ENCODE data around the gene PRAC1. TPM values are rescaled to one million over a fixed set of nuclear protein-coding genes. Genes with fewer than 3 reads are reported as not detected.

PRAC1 gene
- total and polyA plus RNA-seq, 8 donors: not detected

DNA sequence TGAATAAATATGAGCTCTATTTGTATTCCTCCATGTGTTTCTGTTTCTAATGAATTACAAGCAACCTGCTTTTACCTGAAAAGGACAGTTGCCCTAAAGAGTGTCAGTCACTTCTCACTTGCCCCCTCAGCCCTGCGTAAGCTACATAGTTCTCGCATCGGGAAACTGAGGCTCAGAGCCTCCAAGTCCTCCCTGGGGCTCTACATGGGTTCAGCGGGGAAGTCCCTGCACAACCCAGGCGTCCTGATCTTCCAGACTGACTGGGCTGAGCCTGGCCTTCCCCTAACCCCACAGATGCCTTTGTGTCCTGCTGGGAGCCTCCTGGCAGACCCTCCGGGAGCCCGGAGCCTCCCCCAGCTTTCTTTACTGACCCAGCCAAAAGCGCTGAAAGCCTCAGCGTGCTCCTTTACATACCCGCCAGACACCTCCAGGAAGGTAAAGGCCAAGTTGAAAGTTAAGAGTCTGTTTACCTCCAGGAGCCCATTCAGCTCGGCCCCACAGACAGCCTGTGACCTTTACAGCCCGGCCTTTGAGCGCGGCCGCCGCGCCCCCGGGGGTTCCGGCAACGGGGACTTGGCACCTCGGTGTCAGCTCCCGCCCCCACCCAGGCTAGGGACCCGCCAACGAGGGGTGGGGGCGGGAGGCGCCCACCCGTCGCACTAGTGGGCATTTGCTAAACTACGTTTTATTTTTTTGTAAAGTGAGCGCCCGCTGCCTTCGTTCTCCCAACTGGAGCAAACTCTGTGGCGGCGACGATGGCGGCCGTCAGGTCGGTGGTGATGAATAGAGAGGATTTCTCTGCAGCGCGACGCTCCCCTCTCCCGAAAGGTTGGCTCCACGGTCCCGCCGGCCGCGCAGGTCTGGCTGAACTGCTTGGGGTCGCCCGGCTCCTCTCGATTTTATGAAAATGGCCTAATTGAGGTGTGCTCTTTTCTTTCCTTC, 10.6 kb upstream of the PRAC1 start:
- intact Hi-C loops (cut with DNase I; ENCODE audit: low total_unique reads): no loop called here
- TF ChIP-seq, protein P1, sequence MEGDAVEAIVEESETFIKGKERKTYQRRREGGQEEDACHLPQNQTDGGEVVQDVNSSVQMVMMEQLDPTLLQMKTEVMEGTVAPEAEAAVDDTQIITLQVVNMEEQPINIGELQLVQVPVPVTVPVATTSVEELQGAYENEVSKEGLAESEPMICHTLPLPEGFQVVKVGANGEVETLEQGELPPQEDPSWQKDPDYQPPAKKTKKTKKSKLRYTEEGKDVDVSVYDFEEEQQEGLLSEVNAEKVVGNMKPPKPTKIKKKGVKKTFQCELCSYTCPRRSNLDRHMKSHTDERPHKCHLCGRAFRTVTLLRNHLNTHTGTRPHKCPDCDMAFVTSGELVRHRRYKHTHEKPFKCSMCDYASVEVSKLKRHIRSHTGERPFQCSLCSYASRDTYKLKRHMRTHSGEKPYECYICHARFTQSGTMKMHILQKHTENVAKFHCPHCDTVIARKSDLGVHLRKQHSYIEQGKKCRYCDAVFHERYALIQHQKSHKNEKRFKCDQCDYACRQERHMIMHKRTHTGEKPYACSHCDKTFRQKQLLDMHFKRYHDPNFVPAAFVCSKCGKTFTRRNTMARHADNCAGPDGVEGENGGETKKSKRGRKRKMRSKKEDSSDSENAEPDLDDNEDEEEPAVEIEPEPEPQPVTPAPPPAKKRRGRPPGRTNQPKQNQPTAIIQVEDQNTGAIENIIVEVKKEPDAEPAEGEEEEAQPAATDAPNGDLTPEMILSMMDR (IDR thresholded peaks at IDR 0.05): no peak
- TF ChIP-seq POLR2AphosphoS5 (IDR thresholded peaks at IDR 0.05) (no peak), POLR2A (IDR thresholded peaks at IDR 0.05) (no peak), EP300 (IDR thresholded peaks at IDR 0.05) (no peak)
- Histone ChIP-seq H3K36me3 (no peaks in the 10 kb centered on the region), H3K4me3 (peak overlapping the region in 1 of 4 donors; percentile 12), H3K27me3 (peaks cover 38 to 100% (median 95%) of the 10 kb centered on the region in 3 donors), H3K4me1 (peaks cover 8 to 34% (median 21%) of the 10 kb centered on the region in 4 donors), H3K9me3 (no peaks in the 10 kb centered on the region), H3K27ac (no peak overlapping the region)
- no peak for DNase-seq
- 3 to 10% (median 5%) methylated on average over 32 to 50 of the region's 50 CpGs for WGBS, 5 donors

DNA sequence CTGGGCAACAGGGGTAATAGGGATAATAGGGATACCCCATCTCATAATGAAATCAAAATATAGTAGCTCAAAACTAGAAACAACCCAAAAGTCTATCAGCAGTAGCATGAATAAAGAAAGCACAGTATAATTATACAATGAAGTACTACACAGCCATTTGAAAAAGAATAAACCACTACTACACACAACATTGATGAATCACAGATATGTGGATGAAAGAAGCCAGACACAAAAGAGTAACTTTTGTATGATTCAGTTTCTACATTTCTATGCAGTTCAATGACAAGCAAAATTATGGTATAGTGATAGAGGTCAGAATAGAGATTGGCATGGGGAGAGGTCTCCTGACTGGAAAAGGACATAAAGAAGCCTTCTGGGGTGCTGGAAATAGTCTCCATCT, 9.0 kb upstream of the PRAC1 start:
- Histone ChIP-seq H3K36me3 (no peaks in the 10 kb centered on the region), H3K4me1 (peaks cover 8 to 34% (median 21%) of the 10 kb centered on the region in 4 donors), H3K9me3 (no peaks in the 10 kb centered on the region), H3K4me3 (no peak overlapping the region), H3K27ac (no peak overlapping the region), H3K27me3 (peaks cover 42 to 100% (median 97%) of the 10 kb centered on the region in 3 donors)
- no peak for DNase-seq
- intact Hi-C loops (cut with DNase I; ENCODE audit: low total_unique reads): no loop called here
- TF ChIP-seq POLR2AphosphoS5 (IDR thresholded peaks at IDR 0.05) (no peak), POLR2A (IDR thresholded peaks at IDR 0.05) (no peak), EP300 (IDR thresholded peaks at IDR 0.05) (no peak)
- TF ChIP-seq, protein P1 (IDR thresholded peaks at IDR 0.05): no peak

DNA sequence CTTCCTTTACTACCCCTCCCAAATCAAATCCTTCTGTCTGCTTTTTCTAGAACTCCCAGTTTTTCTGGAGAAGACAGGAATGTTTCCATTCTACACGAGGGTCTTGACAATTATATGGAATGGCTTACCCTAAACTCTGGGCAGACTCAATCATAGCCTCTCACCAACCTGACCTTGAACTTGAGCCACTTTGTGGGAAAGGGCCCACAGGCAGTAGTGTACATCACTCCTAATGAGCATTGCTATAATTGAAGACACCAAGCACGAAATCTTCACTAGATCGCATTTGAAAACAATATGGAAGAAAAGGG, 7.9 kb upstream of the PRAC1 start:
- H3K4me1 ChIP-seq: peaks cover 13 to 39% (median 25%) of the 10 kb centered on the region in 4 donors
- H3K27ac ChIP-seq: no peak overlapping the region
- no peaks in the 10 kb centered on the region for H3K36me3 ChIP-seq
- no peaks in the 10 kb centered on the region for H3K9me3 ChIP-seq
- 28 to 42% (median 35%) methylated on average over 3 of the region's 3 CpGs for WGBS, 5 donors
- TF ChIP-seq POLR2A (IDR thresholded peaks at IDR 0.05) (no peak), EP300 (IDR thresholded peaks at IDR 0.05) (no peak), POLR2AphosphoS5 (IDR thresholded peaks at IDR 0.05) (no peak)
- TF ChIP-seq, protein P1 (IDR thresholded peaks at IDR 0.05): no peak
- DNase-seq: no peak
- H3K4me3 ChIP-seq: no peak overlapping the region
- H3K27me3 ChIP-seq: peaks cover 46 to 100% (median 97%) of the 10 kb centered on the region in 3 donors
- intact Hi-C loops (cut with DNase I; ENCODE audit: low total_unique reads): no loop called here

DNA sequence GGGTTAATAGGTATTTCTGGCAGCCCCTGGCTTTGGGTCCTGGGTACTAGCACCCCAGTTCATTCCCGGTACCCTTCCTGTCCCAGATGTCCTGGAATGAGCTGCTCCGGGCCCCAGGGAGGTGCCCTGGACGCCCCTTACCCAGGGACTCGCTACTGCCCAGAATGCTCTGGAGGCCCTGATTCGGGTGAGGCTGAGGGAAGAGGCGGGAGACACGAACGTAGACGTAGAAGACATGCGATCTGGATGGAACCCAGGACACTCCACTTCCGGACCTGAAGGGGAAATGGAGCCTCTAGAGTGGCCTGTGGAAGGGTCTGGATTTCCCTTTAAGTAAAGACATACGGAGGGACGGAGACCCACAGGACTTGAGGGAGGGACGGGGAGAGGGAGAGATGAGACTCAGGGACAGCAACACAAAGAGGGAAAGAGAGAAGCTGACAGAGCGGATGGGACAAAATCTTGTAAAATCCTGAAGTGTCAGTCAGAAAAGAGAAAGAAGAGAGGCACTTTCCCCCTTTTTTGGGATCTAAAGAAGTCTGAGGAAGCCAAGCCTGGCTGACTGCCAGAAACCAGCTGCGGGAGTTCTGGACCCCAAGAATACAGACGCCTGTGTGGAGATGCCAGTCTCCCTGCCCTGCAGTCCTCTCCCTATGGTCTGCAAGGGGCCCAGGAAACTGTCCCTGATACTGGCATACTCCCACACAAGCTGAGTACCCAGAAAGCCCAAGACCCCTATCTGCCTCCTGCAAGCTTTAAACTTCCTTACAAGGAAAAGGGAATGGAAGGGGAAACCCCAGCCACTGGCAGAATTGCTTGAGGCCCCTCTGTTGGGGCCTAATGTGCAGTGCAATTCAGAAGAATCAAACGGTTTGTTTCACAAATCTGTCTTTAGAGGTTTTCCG, 7.3 kb upstream of the PRAC1 start:
- H3K4me1 ChIP-seq: peaks cover 19 to 45% (median 30%) of the 10 kb centered on the region in 4 donors
- TF ChIP-seq POLR2A (IDR thresholded peaks at IDR 0.05): no peak
- TF ChIP-seq EP300 (IDR thresholded peaks at IDR 0.05): no peak
- TF ChIP-seq, protein P1 (IDR thresholded peaks at IDR 0.05): no peak
- TF ChIP-seq POLR2AphosphoS5 (IDR thresholded peaks at IDR 0.05): no peak
- H3K27me3 ChIP-seq: peaks cover 44 to 100% (median 97%) of the 10 kb centered on the region in 3 donors
- H3K4me3 ChIP-seq: no peak overlapping the region
- H3K27ac ChIP-seq: no peak overlapping the region
- H3K36me3 ChIP-seq: no peaks in the 10 kb centered on the region
- DNase-seq: no peak
- no peaks in the 10 kb centered on the region for H3K9me3 ChIP-seq
- 6 to 10% (median 8%) methylated on average over 19 of the region's 19 CpGs for WGBS, 5 donors
- intact Hi-C loops (cut with DNase I; ENCODE audit: low total_unique reads): loop anchor here (10.0 kb wide), 2 partner anchors 65 to 155 kb away; no protein-coding TSS in a partner anchor

All from stomach (tissue), 9 donors.